HepG2 (cell line): ENCODE results near the gene UNKL. TPM values are rescaled to one million over a fixed set of nuclear protein-coding genes. Genes with fewer than 3 reads are reported as not detected.

Experiments
- ATF3 ChIP-seq: sonication (generic); formaldehyde crosslinking; IDR thresholded peaks from 2 replicates; pipeline ENCODE4 v1.4.0; 2020; ENCODE audit warnings: missing genetic modification reagents
- HNRNPLL ChIP-seq: fragments of 200-400 bp; formaldehyde crosslinking; IDR thresholded peaks from 2 replicates; pipeline ENCODE4 v1.6.1; 2017; ENCODE audit warnings: mild to moderate bottlenecking, low read depth, low read length; ENCODE audit not compliant: poor library complexity, severe bottlenecking
- NCOA1 ChIP-seq: sonication (generic); formaldehyde crosslinking; IDR thresholded peaks from 2 replicates; pipeline ENCODE4 v1.9.0; 2021; ENCODE audit warnings: missing genetic modification reagents
- NCOR1 ChIP-seq: fragments of 200-600 bp; sonication (generic); IDR thresholded peaks from 2 replicates; pipeline ENCODE4 v1.7.0; 2017; ENCODE audit warnings: antibody characterized with exemption, low read length, borderline replicate concordance
- POLR2A ChIP-seq, 2 experiments: IDR thresholded peaks; 2 replicates each; pipeline ENCODE4 v1.6.1; 2011; ENCODE audit warnings: low read depth in 2 of 2, low read length in 2 of 2, mild to moderate bottlenecking in 1 of 2, moderate library complexity in 1 of 2; ENCODE audit not compliant: insufficient read depth in 1 of 2
- RXRB ChIP-seq: IDR thresholded peaks from 2 replicates; pipeline ENCODE4 v1.6.1; 2016; ENCODE audit warnings: borderline replicate concordance, missing genetic modification reagents, missing compliant biosample characterization
- SIN3B ChIP-seq: fragments of 150-350 bp; IDR thresholded peaks from 2 replicates; pipeline ENCODE4 v1.6.1; 2014; ENCODE audit warnings: low read length
- TGIF2 ChIP-seq: IDR thresholded peaks from 2 replicates; pipeline ENCODE4 v1.6.1; 2016; ENCODE audit warnings: control low read depth, missing compliant biosample characterization
- TSC22D2 ChIP-seq: sonication (generic); formaldehyde crosslinking; IDR thresholded peaks from 2 replicates; pipeline ENCODE4 v1.5.1; 2020; ENCODE audit warnings: missing genetic modification reagents, mild to moderate bottlenecking, borderline replicate concordance
- ZC3H4 ChIP-seq: sonication (generic); formaldehyde crosslinking; IDR thresholded peaks from 2 replicates; pipeline ENCODE4 v1.4.0; 2020; ENCODE audit warnings: missing genetic modification reagents, borderline replicate concordance
- ZNF414 ChIP-seq: sonication (generic); formaldehyde crosslinking; IDR thresholded peaks from 2 replicates; pipeline ENCODE4 v1.5.0; 2020; ENCODE audit warnings: missing genetic modification reagents
- polyA plus RNA-seq, 8 experiments: library from polyadenylated mRNA; depleted of rRNA in 3 of 8; stranded (reverse) in 7 of 8; unstranded in 1 of 8; fragments of >200 nt; fragmentation: Illumina TruSeq in 4 of 8; extraction: Trizol in 4 of 8; gene quantifications; 2 replicates each; pipeline versions ENCODE4 v1.2.1 to v1.2.3, GENCODE V29; 2011 to 2016; ENCODE audit warnings: low read depth in 4 of 8, missing spikeins in 1 of 8, mixed read lengths in 1 of 8; ENCODE audit not compliant: insufficient read depth in 1 of 8
- total RNA-seq, 5 experiments: library from RNA; depleted of rRNA; stranded (reverse); fragments of >200 nt; fragmentation: Illumina TruSeq; extraction: Trizol; gene quantifications; 2 replicates each; pipeline ENCODE4 v1.2.3, GENCODE V29; 2016; ENCODE audit warnings: low read depth in 1 of 5
- TF ChIP-seq, protein P1 (sequence below): sonication (generic); formaldehyde crosslinking; IDR thresholded peaks from 2 replicates; pipeline ENCODE4 v1.5.0; 2020; ENCODE audit warnings: mild to moderate bottlenecking, missing genetic modification reagents, borderline replicate concordance
- TF ChIP-seq, protein P2 (sequence below): sonication (generic); formaldehyde crosslinking; IDR thresholded peaks from 2 replicates; pipeline ENCODE4 v1.5.0; 2020; ENCODE audit warnings: mild to moderate bottlenecking, missing genetic modification reagents, borderline replicate concordance

UNKL gene
- total and polyA plus RNA-seq, 2 of the 13 experiments (the other 11 are each of a cell fraction or from before 2014, with no cell fraction given): 10.4 to 17.6 TPM

- TF ChIP-seq TSC22D2 (CRISPR knock-in tag) (0 out of 2 replicates have a peak, but pooled peaks have one; percentile 25), TGIF2 (CRISPR knock-in tag) (peak; percentile 68; the same call in 1 of the 2 replicates), HNRNPLL (peak; percentile 26), NCOR1 (peak; percentile 20; the same call in 1 of the 2 replicates), RXRB (CRISPR knock-in tag) (peak; percentile 77), ZNF414 (CRISPR knock-in tag) (0 out of 2 replicates have a peak, but pooled peaks have one; percentile 70), ATF3 (peak; percentile 66; the same call in 1 of the 2 replicates), ZC3H4 (CRISPR knock-in tag) (peak; percentile 76; the same call in 1 of the 2 replicates), SIN3B (peak; percentile 13; the same call in 1 of the 2 replicates), NCOA1 (0 out of 2 replicates have a peak, but pooled peaks have one; percentile 79), POLR2A (IDR thresholded peaks at IDR 0.05; ENCODE audit: insufficient read depth in 1 of 2, low read depth in 2 of 2, low read length in 2 of 2) (peak in 1 of 2 experiments; percentile 52; a peak in 1 of 4 replicates)
- TF ChIP-seq, protein P1, sequence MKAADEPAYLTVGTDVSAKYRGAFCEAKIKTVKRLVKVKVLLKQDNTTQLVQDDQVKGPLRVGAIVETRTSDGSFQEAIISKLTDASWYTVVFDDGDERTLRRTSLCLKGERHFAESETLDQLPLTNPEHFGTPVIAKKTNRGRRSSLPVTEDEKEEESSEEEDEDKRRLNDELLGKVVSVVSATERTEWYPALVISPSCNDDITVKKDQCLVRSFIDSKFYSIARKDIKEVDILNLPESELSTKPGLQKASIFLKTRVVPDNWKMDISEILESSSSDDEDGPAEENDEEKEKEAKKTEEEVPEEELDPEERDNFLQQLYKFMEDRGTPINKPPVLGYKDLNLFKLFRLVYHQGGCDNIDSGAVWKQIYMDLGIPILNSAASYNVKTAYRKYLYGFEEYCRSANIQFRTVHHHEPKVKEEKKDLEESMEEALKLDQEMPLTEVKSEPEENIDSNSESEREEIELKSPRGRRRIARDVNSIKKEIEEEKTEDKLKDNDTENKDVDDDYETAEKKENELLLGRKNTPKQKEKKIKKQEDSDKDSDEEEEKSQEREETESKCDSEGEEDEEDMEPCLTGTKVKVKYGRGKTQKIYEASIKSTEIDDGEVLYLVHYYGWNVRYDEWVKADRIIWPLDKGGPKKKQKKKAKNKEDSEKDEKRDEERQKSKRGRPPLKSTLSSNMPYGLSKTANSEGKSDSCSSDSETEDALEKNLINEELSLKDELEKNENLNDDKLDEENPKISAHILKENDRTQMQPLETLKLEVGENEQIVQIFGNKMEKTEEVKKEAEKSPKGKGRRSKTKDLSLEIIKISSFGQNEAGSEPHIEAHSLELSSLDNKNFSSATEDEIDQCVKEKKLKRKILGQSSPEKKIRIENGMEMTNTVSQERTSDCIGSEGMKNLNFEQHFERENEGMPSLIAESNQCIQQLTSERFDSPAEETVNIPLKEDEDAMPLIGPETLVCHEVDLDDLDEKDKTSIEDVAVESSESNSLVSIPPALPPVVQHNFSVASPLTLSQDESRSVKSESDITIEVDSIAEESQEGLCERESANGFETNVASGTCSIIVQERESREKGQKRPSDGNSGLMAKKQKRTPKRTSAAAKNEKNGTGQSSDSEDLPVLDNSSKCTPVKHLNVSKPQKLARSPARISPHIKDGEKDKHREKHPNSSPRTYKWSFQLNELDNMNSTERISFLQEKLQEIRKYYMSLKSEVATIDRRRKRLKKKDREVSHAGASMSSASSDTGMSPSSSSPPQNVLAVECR (CRISPR knock-in tag): peak; percentile 89
- TF ChIP-seq, protein P2, sequence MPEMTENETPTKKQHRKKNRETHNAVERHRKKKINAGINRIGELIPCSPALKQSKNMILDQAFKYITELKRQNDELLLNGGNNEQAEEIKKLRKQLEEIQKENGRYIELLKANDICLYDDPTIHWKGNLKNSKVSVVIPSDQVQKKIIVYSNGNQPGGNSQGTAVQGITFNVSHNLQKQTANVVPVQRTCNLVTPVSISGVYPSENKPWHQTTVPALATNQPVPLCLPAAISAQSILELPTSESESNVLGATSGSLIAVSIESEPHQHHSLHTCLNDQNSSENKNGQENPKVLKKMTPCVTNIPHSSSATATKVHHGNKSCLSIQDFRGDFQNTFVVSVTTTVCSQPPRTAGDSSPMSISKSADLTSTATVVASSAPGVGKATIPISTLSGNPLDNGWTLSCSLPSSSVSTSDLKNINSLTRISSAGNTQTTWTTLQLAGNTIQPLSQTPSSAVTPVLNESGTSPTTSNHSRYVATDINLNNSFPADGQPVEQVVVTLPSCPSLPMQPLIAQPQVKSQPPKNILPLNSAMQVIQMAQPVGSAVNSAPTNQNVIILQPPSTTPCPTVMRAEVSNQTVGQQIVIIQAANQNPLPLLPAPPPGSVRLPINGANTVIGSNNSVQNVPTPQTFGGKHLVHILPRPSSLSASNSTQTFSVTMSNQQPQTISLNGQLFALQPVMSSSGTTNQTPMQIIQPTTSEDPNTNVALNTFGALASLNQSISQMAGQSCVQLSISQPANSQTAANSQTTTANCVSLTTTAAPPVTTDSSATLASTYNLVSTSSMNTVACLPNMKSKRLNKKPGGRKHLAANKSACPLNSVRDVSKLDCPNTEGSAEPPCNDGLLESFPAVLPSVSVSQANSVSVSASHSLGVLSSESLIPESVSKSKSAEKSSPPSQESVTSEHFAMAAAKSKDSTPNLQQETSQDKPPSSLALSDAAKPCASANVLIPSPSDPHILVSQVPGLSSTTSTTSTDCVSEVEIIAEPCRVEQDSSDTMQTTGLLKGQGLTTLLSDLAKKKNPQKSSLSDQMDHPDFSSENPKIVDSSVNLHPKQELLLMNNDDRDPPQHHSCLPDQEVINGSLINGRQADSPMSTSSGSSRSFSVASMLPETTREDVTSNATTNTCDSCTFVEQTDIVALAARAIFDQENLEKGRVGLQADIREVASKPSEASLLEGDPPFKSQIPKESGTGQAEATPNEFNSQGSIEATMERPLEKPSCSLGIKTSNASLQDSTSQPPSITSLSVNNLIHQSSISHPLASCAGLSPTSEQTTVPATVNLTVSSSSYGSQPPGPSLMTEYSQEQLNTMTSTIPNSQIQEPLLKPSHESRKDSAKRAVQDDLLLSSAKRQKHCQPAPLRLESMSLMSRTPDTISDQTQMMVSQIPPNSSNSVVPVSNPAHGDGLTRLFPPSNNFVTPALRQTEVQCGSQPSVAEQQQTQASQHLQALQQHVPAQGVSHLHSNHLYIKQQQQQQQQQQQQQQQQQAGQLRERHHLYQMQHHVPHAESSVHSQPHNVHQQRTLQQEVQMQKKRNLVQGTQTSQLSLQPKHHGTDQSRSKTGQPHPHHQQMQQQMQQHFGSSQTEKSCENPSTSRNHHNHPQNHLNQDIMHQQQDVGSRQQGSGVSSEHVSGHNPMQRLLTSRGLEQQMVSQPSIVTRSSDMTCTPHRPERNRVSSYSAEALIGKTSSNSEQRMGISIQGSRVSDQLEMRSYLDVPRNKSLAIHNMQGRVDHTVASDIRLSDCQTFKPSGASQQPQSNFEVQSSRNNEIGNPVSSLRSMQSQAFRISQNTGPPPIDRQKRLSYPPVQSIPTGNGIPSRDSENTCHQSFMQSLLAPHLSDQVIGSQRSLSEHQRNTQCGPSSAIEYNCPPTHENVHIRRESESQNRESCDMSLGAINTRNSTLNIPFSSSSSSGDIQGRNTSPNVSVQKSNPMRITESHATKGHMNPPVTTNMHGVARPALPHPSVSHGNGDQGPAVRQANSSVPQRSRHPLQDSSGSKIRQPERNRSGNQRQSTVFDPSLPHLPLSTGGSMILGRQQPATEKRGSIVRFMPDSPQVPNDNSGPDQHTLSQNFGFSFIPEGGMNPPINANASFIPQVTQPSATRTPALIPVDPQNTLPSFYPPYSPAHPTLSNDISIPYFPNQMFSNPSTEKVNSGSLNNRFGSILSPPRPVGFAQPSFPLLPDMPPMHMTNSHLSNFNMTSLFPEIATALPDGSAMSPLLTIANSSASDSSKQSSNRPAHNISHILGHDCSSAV (CRISPR knock-in tag): no peak
These were observed 35.6 kb downstream of the UNKL start (continued) for GRCh38 chr16:1378804-1379303.
